ENCODE data around the gene KLK14. TPM values are rescaled to one million over a fixed set of nuclear protein-coding genes. Genes with fewer than 3 reads are reported as not detected.

Gene KLK14
- total RNA-seq, 1 donor from 2014 or later = 0.72 TPM

- peak; percentile 99 for DNase-seq
Measured at GRCh38 chr19:51108066-51108804, 25.5 kb upstream of the KLK14 start, which contains the start of gene CTU1. CTU1 (minus strand) TSS chr19:51108409; CDS start chr19:51104569, 3,840 bp downstream.

GRCh38 chr19:51107406-51108065 lies 24.8 kb upstream of the KLK14 start:
- no peak for DNase-seq

GRCh38 chr19:51103926-51104341 lies 21.2 kb upstream of the KLK14 start:
- DNase-seq = no peak

GRCh38 chr19:51102991-51103390 lies 20.3 kb upstream of the KLK14 start:
- DNase-seq = no peak

- DNase-seq = no peak
Measured at GRCh38 chr19:51101171-51101865, 18.6 kb upstream of the KLK14 start.

GRCh38 chr19:51100601-51101000 lies 17.9 kb upstream of the KLK14 start:
- no peak for DNase-seq

GRCh38 chr19:51099047-51099382 lies 16.3 kb upstream of the KLK14 start:
- DNase-seq = no peak

- DNase-seq = peak; percentile 59
Measured at GRCh38 chr19:51098365-51099046, 15.8 kb upstream of the KLK14 start.

GRCh38 chr19:51097796-51098195 lies 15.1 kb upstream of the KLK14 start:
- DNase-seq = no peak

- DNase-seq = peak; percentile 61
Measured at GRCh38 chr19:51097166-51097738, 14.6 kb upstream of the KLK14 start.

GRCh38 chr19:51096473-51097165 lies 13.9 kb upstream of the KLK14 start:
- DNase-seq = no peak

- DNase-seq = peak; percentile 45
Measured at GRCh38 chr19:51094696-51095279, 12.1 kb upstream of the KLK14 start.

- DNase-seq = no peak
Measured at GRCh38 chr19:51093510-51094345, 11.0 kb upstream of the KLK14 start.

GRCh38 chr19:51093101-51093500 lies 10.4 kb upstream of the KLK14 start:
- no peak for DNase-seq

GRCh38 chr19:51091895-51092873 lies 9.5 kb upstream of the KLK14 start:
- DNase-seq = no peak

- DNase-seq = no peak
Measured at GRCh38 chr19:51091126-51091525, 8.4 kb upstream of the KLK14 start.

- DNase-seq = no peak
Measured at GRCh38 chr19:51090471-51090870, 7.8 kb upstream of the KLK14 start.

GRCh38 chr19:51089786-51090185 lies 7.1 kb upstream of the KLK14 start:
- DNase-seq = no peak

Data from tongue (tissue), 2 donors.